SKM-1 (cell line): ENCODE results near the gene DRICH1.
"Not testable (repeated sequence)": the region's sequence is repeated elsewhere in the genome, so short reads cannot be mapped to it uniquely, and the experiment has no call there.

ENCODE experiments used
- DNase-seq: peaks from one replicate; lab custom pipeline; 2025; ENCODE audit not compliant: unreplicated experiment; lab: John Stamatoyannopoulos, UW

Gene DRICH1

DNA sequence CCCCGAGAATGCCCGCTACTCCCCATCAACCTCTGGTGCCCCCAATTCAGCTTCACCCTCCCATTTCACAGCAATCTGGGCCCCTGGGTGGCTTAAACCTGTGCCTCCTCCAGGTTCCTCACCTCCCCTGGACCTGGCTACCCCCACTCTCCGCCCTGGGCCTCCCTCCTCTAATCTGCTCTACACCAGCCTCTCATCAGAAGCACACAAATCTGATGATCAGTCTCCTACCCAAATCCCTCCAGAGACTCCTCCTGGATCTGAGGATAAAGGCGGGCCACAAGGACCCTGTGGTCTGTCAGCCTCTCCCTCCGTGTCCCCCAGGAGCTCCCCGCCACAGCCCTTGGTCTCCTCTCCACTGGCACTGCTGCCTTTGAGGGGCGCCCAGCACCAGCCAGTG, 28.9 kb downstream of the DRICH1 start:
- DNase-seq, result no peak

GRCh38 chr22:23598805-23599518, 33.2 kb downstream of the DRICH1 start:
- DNase-seq, result no peak

DNA sequence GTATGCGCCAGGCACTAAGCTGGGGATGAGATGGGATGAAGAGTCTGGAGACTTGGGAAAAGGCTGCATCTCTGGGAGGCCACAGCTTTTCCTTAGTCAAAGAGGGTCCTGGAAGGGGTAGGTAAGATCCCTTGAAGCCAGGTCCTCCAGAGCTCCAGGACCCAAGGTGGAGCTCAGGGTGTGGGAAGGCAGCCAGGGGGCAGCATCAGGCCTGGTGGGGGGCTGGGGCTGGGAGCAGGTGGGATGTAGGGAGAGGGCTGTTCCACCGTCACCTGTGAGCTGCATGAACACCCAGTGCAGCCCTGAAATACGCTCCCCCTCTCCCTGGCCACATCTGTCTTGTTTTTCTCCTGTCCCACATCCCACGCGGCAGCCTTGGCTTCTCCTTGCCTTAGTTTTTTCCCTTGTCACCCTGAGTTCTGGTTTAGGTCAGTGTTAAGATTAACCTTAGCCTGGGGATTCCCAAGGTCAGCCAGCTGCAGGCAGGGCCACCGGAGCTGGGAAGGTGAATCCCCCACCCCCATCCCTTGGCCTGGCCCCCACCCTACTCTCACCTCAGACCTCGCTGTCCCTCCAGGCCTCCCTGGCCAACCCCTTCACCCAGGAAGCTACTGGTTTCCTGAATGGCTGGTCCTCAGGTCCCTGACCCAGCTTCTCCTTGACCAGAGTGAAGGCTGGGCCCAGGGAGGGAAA, 34.4 kb downstream of the DRICH1 start:
- not testable (repeated sequence) for DNase-seq

GRCh38 chr22:23595904-23596303, 36.2 kb downstream of the DRICH1 start:
- DNase-seq, result not testable (repeated sequence)

DNA sequence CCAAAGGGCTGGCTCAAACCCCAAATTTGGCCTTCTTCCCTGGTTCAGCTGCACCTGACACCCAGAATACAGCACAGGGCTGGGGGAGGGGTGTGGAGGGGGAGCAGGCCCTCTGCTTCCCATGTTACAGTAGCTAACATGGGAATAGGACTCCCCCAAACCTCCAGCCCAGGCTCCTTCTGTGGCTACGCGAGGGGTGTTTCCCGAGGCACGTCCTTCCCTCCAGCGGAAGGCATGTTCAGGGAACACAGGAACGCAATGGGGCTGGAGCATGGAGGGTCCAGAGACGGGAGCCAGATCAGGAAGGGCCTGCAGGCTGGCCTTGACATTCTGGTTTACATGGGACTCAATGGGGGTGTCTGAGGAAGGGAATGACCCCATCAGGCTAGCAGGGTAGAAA, 40.3 kb downstream of the DRICH1 start:
- no peak for DNase-seq

GRCh38 chr22:23591201-23591791, 40.8 kb downstream of the DRICH1 start:
- DNase-seq, result peak; percentile 23

GRCh38 chr22:23583836-23584235, 48.3 kb downstream of the DRICH1 start:
- no peak for DNase-seq

DNA sequence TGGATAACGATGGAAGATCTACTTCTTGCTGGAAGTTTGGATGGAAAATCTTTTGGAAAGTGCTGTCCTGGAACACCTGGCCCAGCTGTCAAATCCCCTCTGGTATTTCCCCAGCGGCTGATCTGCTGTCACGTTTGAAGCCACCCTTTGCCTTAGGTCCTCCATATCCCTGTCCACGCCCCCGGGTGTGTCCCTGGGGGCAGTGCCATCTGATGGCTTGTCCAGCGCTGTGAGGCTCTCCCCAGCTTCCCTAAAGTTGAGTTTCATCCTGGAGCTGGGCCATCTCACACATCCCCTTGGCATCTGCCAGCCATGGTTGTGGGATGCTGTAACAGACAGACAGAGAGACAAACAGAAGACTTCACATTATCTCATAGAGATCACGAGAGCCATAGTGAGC, 49.0 kb downstream of the DRICH1 start:
- DNase-seq, result no peak

DNA sequence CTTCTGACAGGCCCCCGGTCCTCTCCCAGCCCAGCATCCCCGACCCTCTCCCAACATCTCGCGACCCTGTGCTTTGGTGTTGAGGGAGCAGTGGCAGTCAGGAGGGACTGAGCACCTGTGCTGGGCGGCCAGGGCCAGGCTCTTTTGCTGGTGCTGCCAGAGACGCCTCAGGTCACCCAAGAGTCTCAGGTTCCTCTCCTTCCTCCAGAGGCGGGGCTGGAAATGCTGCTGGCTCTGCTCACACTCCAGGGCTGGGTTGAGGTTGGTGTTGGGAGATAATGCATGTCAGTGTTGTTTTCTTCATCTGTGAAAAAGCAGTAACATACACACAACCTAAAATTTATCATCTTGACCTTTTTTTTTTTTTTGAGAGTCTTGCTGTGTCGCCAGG, 50.9 kb downstream of the DRICH1 start:
- no peak for DNase-seq

DNA sequence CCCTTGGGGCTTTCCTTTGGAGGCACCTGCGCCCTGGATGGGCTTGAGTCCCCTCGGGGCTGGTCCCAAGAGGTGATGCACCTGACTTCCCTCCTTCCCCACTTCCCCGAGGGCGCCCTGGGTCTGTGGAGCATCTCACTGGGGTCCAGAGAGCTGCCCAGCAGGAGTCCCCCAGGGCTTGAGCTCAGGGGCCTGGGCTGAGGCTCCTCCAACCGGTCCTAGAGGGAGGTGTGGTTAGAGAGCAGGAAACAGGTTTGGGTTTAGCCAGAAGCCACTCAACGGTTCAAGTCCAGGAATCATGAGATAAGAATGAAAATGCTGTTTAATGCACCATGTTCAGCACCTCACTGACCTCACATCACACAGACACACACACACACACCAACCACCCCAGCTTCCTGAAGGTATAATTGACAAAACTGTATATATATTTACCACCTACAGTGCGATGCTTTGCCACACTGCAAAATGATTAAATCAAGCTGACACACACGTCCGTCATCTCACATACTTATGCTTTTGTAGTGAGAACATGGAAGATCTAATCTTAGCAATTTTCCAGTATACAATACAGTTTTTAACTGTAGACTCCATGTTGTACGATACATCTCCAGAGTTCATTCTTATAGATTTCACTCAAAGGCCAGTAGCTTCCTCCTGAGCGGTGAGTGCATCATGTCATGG, 51.4 kb downstream of the DRICH1 start:
- no peak for DNase-seq

DNA sequence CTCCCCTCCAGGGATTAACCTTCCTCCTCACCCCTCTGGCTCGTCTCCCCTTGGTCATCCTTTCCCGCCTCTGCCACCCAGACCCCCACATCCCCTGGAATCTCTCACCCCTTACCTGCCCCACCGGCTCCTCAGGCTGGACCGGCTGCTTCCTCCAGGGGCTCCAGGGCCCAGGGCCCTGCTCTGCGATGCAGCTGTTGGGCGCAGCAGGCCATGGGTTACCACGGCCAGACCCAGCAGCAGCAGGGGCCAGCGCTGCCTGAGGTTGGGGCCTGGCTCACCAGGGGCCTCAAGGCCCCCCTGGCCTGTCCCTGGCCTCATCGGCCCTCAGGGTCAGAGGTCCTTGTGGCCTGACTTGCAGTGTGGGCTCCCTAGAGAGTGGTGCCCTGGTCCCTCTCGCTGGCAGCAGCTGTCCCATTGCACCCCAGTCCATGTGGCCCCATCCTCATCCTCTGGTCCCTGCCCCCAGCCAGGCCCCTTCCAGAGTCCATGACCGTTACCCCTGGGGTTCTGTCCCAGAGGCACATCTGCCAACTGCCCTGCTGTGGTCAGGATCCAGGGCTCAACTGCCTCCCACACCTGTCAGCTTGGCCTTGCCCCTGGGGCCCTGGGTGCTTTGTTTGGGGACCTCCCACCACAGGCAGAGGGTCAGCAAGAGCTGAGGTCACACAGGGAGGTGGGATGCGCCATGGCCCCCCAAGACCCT, 52.1 kb downstream of the DRICH1 start, which contains the start of gene IGLL1:
TSS of gene IGLL1 (minus strand) at position 421 of the 706 bp plus-strand sequence. CDS start at position 321, 100 bp downstream.
- no peak for DNase-seq

- DNase-seq, result no peak
These were observed 52.8 kb downstream of the DRICH1 start for GRCh38 chr22:23579280-23579679.

DNA sequence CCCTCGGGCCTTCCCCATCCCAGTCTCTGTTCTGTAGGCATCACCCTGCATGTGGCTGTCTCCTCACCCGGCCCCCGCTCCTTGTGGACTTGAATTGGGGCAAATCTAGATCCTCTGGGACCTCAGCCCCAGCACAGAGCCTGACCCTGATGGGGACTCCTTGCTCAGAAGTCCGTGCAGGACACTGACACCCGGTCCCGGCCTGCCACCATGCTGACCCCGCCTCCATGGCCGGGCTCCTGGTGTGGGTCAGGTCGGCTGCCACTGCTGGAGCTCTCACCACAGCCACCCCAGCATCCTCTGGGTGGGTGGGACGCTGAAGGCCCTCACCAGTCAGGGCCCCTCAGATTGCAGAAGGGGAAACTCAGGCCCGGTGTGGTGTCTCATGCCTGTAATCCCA, 53.8 kb downstream of the DRICH1 start:
- DNase-seq, result no peak

- DNase-seq, result no peak
These were observed 55.4 kb downstream of the DRICH1 start for GRCh38 chr22:23576681-23577080.

GRCh38 chr22:23575601-23576000, 56.5 kb downstream of the DRICH1 start:
- DNase-seq, result no peak

DNA sequence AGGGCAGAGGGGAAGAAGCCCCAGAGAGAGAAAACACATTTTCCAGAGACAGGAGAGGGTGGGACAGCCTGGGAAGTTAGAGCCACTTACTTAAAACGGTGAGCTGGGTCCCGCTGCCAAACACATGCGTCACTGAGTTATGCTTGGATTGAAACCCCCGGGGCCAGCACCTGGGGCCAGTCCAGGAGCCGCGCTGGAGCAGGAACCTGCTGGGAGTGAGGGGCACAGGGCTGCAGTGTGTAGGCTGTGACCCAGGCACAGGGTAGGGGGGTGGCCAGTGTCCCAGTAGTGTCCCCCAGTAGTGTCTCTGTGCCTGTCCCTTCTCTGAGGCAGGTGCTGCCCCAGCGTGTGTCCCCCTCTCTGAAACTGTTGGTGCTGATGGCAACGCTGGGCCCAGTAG, 57.2 kb downstream of the DRICH1 start:
- no peak for DNase-seq

DNA sequence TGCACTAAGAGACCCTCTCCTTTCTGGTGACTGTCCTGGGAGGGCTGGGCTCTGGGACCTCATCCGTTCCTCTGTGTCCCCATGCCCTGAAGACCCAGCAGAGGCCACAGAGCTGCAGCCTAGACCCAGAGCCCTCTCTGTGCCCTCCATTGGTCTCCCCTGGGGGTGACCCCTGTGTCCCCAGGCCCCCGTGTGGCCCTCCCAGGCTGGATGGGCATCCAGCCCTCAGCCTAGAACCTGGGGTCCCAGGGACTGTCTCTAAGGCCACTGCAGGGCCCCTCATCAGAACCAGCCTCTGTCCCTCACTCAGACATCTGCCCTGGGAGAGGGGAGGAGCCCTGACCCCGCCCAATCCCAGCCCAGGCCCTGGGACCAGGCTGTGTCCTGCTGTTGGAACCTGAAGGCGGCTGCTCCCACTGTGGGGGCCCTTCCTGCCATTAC, 57.7 kb downstream of the DRICH1 start:
- no peak for DNase-seq

GRCh38 chr22:23573701-23574235, 58.4 kb downstream of the DRICH1 start:
- not testable (repeated sequence) for DNase-seq

DNA sequence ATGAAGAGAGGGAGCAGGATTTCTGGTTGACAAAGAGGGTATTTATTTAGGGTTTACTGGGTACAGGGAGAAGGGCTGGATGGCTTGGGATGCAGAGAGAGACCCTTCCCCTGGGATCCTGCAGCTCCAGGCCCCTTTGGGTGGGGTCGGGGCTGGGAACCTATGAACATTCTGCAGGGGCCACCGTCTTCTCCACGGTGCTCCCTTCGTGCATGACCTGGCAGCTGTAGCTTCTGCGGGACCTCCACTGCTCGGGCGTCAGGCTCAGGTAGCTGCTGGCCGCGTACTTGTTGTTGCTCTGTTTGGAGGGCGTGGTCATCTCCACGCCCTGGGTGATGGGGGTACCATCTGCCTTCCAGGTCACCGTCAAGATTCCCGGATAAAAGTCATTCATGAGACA, 59.0 kb downstream of the DRICH1 start:
- not testable (repeated sequence) for DNase-seq

DNA sequence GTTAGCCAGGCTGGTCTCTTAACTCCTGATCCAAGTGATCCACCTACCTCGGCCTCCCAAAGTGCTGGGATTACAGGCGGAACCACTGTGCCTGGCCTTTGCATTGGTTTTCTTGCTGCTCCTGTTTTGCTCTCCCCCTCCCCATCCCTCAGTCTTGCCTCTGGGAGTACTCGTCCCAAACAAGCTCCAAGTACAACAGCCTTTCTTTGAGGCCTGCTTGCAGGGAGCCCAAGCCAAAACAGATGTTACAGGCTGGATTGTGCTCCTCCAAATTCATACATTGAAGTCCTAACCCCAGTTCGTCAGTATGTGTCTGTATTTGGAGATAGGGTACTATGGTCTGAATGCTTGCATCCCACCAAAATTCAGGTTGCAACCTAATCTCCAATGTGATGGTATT, 60.6 kb downstream of the DRICH1 start:
- no peak for DNase-seq

DNA sequence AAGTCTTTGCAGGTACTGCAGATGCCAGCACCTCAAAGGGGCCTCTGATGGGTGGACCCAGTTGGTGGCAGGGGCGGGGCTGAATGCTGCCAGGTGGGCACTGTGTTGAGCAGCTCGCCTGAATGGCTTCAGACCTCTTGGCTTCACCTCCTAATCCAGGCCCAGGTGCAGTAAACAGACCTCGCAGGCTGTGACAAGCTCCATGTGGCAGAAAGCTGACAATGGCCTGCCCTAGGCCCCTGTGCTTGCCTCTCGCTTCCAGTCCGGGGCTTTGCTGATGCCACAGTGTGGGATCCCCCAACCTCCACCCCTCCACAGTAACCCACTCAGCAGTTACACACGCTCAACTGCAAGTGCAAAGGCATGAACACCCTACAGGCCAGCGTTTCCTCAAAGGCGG, 61.4 kb downstream of the DRICH1 start:
- DNase-seq, result no peak
